Suprapubic skin (tissue), 4 donors: ENCODE data around the gene EMX1. TPM values are rescaled to one million over a fixed set of nuclear protein-coding genes. Genes with fewer than 3 reads are reported as not detected.

Experiments used
- DNase-seq, 2 donors: peaks; one replicate each; pipeline ENCODE4 v3.0.0-alpha.2; 2019; ENCODE audit warnings: low spot score in 2 of 2
- H3K27ac ChIP-seq: fragments of 200-600 bp; sonication (generic); one replicate; pipeline ENCODE4 v1.5.1; 2019
- H3K27me3 ChIP-seq: fragments of 200-600 bp; sonication (generic); one replicate; pipeline ENCODE4 v1.5.1; 2019
- H3K36me3 ChIP-seq: fragments of 200-600 bp; sonication (generic); one replicate; pipeline ENCODE4 v1.5.1; 2019
- H3K4me1 ChIP-seq: fragments of 200-600 bp; sonication (generic); one replicate; pipeline ENCODE4 v1.5.1; 2019
- H3K4me3 ChIP-seq: fragments of 200-600 bp; sonication (generic); one replicate; pipeline ENCODE4 v1.5.1; 2019; ENCODE audit warnings: mild to moderate bottlenecking
- H3K9me3 ChIP-seq: fragments of 200-600 bp; sonication (generic); one replicate; pipeline ENCODE4 v1.5.1; 2019
- EP300 ChIP-seq: sonication (generic); formaldehyde crosslinking; IDR thresholded peaks from one replicate; pipeline ENCODE4 v1.6.1; 2017; ENCODE audit warnings: antibody characterized with exemption
- POLR2A ChIP-seq, 2 donors: fragments of 450-650 bp; IDR thresholded peaks; one replicate each; pipeline ENCODE4 v1.6.1; 2017; ENCODE audit warnings: antibody characterized with exemption in 2 of 2, mild to moderate bottlenecking in 2 of 2, moderate library complexity in 2 of 2
- POLR2AphosphoS5 ChIP-seq, 3 donors: sonication (generic); formaldehyde crosslinking; IDR thresholded peaks; one replicate each; pipeline ENCODE4 v1.6.1; 2017; ENCODE audit warnings: antibody characterized with exemption in 3 of 3
- WGBS: methylation state at CpG from one replicate; pipeline ENCODE4 v1.1.5; 2018; 5-methylcytosine and 5-hydroxymethylcytosine counted together
- total RNA-seq, 4 donors: library from RNA; depleted of rRNA; stranded (reverse); fragments of >200 nt; gene quantifications; one replicate each; pipeline ENCODE4 v1.1.0, GENCODE V29; 2016
- TF ChIP-seq, protein P1 (sequence below), 2 donors: fragments of 200-600 bp in 1 of 2; fragments of 450-650 bp in 1 of 2; sonication (generic) in 1 of 2; IDR thresholded peaks; one replicate each; pipeline ENCODE4 v1.5.1; 2016 to 2019; ENCODE audit warnings: antibody characterized with exemption in 2 of 2, mild to moderate bottlenecking in 1 of 2, moderate library complexity in 1 of 2

Gene EMX1
- total RNA-seq, 4 donors from 2014 or later, result not detected

DNA sequence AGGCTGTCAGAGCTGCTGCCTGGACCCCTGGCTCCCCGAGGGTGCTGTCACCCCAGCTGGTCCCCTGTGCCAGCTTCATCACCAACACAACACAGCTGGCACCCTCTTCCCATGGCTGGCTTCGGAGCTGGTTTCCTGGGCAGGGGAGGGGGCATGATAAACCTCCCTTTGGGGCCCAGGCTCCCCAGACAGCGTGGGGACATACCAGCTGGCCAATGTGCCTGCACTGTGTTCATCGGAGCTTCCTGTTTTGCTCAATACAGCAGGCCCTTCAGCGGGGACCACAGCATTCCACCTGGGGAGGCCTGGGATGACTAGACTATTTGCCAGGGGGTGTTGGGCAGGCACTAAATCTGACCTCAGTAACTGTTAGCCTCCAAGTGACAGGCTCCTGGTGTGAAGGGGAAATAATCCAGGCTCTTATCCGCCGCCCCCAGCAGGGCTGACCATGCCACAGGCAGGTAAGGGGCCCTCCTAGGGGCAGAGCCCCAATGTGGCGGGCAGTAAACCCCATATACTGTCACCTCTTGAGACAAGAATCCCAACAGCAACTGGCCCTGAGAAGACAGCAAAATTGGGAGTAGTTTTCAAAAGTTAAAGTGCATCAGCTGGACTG lies 44.6 kb downstream of the EMX1 start:
- WGBS, result 100% methylated on average over 3 of the region's 8 CpGs
- no peak for DNase-seq
- no peaks in the 10 kb centered on the region for H3K27me3 ChIP-seq
- no peaks in the 10 kb centered on the region for H3K9me3 ChIP-seq
- no peak overlapping the region for H3K27ac ChIP-seq
- no peak for TF ChIP-seq POLR2AphosphoS5 (IDR thresholded peaks at IDR 0.05)
- TF ChIP-seq EP300, result no peak
- TF ChIP-seq, protein P1, sequence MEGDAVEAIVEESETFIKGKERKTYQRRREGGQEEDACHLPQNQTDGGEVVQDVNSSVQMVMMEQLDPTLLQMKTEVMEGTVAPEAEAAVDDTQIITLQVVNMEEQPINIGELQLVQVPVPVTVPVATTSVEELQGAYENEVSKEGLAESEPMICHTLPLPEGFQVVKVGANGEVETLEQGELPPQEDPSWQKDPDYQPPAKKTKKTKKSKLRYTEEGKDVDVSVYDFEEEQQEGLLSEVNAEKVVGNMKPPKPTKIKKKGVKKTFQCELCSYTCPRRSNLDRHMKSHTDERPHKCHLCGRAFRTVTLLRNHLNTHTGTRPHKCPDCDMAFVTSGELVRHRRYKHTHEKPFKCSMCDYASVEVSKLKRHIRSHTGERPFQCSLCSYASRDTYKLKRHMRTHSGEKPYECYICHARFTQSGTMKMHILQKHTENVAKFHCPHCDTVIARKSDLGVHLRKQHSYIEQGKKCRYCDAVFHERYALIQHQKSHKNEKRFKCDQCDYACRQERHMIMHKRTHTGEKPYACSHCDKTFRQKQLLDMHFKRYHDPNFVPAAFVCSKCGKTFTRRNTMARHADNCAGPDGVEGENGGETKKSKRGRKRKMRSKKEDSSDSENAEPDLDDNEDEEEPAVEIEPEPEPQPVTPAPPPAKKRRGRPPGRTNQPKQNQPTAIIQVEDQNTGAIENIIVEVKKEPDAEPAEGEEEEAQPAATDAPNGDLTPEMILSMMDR (IDR thresholded peaks at IDR 0.05), result no peak
- TF ChIP-seq POLR2A (IDR thresholded peaks at IDR 0.05), result no peak
- H3K4me1 ChIP-seq, result no peaks in the 10 kb centered on the region
- peaks cover 9% of the 10 kb centered on the region for H3K36me3 ChIP-seq
- H3K4me3 ChIP-seq, result no peak overlapping the region

DNA sequence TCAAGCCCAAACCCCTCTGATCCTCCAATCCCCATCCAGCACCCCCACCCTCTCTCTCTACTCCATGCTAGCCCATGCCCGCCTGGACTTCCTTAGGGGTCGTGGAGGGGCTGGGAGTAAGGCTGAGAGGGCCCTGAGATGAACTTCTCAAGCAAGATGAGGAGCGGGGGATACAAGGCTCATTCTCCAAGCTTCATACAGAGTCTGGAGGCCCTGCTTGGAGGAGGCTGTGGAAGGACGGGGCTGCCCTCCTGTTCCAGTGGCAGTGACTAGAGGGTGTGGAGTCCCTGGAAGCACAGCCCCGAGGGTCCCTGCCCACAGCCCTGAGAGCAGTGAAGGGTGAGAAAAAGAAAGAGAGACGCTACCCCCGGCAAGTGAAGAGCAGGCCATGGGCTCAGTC lies 45.6 kb downstream of the EMX1 start:
- Histone ChIP-seq H3K27me3 (no peaks in the 10 kb centered on the region), H3K4me3 (no peak overlapping the region), H3K4me1 (no peaks in the 10 kb centered on the region), H3K36me3 (peaks cover 6% of the 10 kb centered on the region), H3K27ac (no peak overlapping the region), H3K9me3 (no peaks in the 10 kb centered on the region)
- TF ChIP-seq POLR2AphosphoS5 (IDR thresholded peaks at IDR 0.05) (no peak), EP300 (no peak), POLR2A (IDR thresholded peaks at IDR 0.05) (no peak)
- TF ChIP-seq, protein P1 (IDR thresholded peaks at IDR 0.05), result no peak
- no peak for DNase-seq
- WGBS, result 90% methylated on average over 7 of the region's 7 CpGs

DNA sequence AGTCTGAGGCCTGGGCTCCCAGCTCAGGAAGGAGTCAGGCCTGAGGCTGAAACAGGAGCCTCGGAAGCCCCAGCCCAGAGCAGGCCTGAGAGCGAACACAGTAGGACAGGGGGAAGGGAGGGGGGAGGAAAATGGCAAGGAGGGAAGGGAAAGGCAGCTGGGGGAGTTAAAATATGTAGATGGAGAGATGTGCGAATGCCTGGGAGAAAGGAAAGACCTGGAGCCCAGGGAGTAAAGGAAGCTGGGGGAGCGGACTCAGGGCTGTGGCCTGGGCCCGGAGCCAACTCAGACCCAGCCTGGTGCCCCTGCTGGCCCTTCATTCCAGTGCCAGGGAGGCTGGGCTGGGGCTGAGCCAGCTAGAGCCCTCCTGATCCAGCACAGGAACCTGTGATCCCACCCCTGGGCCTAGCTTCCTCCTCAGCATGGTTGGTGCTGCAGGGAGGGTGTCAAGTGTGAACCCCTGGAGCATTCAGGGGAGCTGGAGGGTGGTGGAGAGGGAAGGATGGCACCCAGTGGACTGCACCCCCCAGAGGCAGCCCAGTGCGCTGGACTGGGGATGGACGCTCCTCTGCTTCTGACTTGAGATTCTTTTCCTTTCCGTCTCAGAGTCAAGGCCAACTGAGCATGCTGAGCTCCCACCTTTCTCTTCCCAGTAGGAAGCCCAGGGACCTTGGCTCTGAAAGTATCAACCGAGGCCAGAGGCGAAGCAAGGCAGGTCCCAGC lies 46.3 kb downstream of the EMX1 start:
- no peaks in the 10 kb centered on the region for H3K27me3 ChIP-seq
- WGBS, result 91% methylated on average over 10 of the region's 10 CpGs
- no peaks in the 10 kb centered on the region for H3K4me1 ChIP-seq
- DNase-seq, result no peak
- no peaks in the 10 kb centered on the region for H3K9me3 ChIP-seq
- peaks cover 6% of the 10 kb centered on the region for H3K36me3 ChIP-seq
- no peak overlapping the region for H3K27ac ChIP-seq
- TF ChIP-seq, protein P1 (IDR thresholded peaks at IDR 0.05), result no peak
- TF ChIP-seq POLR2A (IDR thresholded peaks at IDR 0.05) (no peak), EP300 (no peak)
- no peak overlapping the region for H3K4me3 ChIP-seq

DNA sequence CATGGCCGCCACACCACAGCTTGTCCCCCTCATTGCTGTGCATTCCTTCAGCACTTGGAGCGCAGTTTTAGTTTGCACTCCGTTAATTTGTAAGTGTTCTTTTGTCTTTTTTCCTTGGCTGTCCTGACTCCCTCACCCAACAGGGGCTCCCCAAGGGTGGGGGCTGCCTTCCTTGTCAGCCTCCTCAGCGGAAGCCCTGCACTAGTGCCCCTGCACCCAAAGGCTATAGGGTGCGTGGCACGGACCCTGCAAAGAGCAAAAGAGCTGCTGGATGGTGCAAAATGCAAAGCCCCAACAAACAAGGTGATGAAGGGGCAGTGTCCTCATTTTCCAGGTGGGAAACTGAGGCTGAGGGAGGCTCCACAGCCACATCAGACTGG lies 46.8 kb downstream of the EMX1 start:
- Histone ChIP-seq H3K36me3 (peaks cover 6% of the 10 kb centered on the region), H3K27me3 (no peaks in the 10 kb centered on the region), H3K9me3 (no peaks in the 10 kb centered on the region), H3K4me1 (no peaks in the 10 kb centered on the region), H3K27ac (no peak overlapping the region), H3K4me3 (no peak overlapping the region)
- 90% methylated on average over 6 of the region's 6 CpGs for WGBS
- no peak for TF ChIP-seq POLR2A (IDR thresholded peaks at IDR 0.05)
- no peak for TF ChIP-seq POLR2AphosphoS5 (IDR thresholded peaks at IDR 0.05)
- TF ChIP-seq EP300, result no peak
- TF ChIP-seq, protein P1 (IDR thresholded peaks at IDR 0.05), result no peak
- DNase-seq, result no peak

DNA sequence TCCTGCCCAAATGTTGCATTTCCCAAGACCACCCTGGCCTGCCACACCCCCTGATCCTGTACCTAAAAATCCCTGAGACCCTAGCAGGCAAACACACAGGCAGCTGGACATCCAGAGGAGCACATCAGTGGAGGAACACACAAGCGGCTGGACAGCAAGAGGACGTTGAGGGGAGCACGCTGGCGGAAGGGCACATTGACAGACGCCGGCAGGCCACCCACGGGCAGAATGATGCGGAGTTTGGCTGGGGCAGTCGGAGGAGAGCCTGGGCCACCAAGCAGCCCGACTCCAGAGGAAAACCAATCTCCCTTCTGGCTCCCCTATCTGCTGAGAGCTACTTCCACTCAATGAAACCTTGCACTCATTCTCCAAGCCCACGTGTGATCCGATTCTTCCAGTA lies 47.7 kb downstream of the EMX1 start:
- no peak overlapping the region for H3K4me3 ChIP-seq
- no peaks in the 10 kb centered on the region for H3K4me1 ChIP-seq
- 86% methylated on average over 9 of the region's 12 CpGs for WGBS
- TF ChIP-seq, protein P1 (IDR thresholded peaks at IDR 0.05), result no peak
- TF ChIP-seq EP300 (no peak), POLR2AphosphoS5 (IDR thresholded peaks at IDR 0.05) (no peak), POLR2A (IDR thresholded peaks at IDR 0.05) (no peak)
- no peaks in the 10 kb centered on the region for H3K27me3 ChIP-seq
- peaks cover 6% of the 10 kb centered on the region for H3K36me3 ChIP-seq
- H3K27ac ChIP-seq, result no peak overlapping the region
- DNase-seq, result no peak
- no peaks in the 10 kb centered on the region for H3K9me3 ChIP-seq
